ENCODE measurements around the gene LENG8.
"Not testable (repeated sequence)": the region's sequence is repeated elsewhere in the genome, so short reads cannot be mapped to it uniquely, and the experiment has no call there.

LENG8 gene

DNA sequence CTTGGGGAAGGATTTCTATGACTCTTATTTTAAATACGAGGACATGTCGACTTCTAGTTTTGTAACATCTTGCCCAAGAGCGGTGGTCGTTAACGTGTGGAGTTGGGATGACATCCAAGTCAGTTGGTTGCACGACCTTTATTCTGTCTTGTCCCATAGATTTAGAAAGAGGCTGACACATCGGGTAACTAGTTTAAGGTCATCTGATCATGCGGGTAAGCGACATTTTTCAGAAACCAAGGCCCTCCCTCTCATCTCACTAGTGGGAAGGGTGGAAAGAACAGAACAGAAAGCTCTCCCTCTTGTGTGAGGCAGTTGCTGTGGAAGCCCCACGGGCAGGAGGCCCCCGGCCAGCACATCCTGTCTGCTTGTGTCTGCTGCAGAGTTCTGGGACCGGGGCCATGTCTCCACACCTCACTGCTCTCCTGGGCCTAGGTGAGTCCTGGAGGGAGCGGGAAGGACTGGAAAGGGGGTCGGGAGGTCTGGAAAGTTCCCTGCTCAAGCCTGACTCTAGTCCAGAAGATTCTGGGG is 53.6 kb downstream of the LENG8 start, which contains the start of gene LAIR2:
LAIR2 (plus strand) TSS at position 314 of the 531 bp plus-strand sequence; CDS start at position 402, 88 bp downstream.
- H3K27me3 ChIP-seq (ENCODE audit: low read depth): no peaks in the 10 kb centered on the region; the same call in 1 of the 2 replicates
- no peak within 1 kb of the TSS for H3K4me3 ChIP-seq
- no peaks in the 10 kb centered on the region for H3K4me1 ChIP-seq
- H3K36me3 ChIP-seq (replicated peaks): no peaks in the 10 kb centered on the region
- in situ Hi-C loops (cut with MboI; ENCODE audit: low sequenced_read_pairs): no loop called here
- no peak for DNase-seq (ENCODE audit: low spot score in 2 of 2)
- H3K9me3 ChIP-seq: no peaks in the 10 kb centered on the region

DNA sequence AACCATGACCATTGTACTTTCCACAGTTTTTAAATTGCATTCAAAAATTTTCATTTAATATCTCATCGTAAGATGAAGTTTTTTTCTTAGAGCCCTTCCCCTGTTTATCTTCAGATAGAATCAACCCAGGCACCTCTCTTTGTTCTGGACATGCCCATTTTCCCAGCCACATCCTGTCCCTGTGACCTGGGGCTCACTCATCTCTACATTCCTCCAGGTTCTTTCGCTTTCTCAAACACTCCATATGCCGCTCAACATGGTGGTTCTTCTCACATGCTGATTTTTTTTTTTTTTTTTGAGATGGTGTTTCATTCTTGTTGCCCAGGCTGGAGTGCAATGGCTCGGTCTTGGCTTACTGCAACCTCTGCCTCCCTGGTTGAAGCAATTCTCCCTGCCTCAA is 56.5 kb downstream of the LENG8 start:
- DNase-seq (ENCODE audit: low spot score in 2 of 2); H3K27me3 ChIP-seq (ENCODE audit: low read depth); H3K4me3 ChIP-seq; in situ Hi-C loops (cut with MboI; ENCODE audit: low sequenced_read_pairs); H3K9me3 ChIP-seq; H3K36me3 ChIP-seq (replicated peaks); H3K4me1 ChIP-seq: not testable (repeated sequence)

DNA sequence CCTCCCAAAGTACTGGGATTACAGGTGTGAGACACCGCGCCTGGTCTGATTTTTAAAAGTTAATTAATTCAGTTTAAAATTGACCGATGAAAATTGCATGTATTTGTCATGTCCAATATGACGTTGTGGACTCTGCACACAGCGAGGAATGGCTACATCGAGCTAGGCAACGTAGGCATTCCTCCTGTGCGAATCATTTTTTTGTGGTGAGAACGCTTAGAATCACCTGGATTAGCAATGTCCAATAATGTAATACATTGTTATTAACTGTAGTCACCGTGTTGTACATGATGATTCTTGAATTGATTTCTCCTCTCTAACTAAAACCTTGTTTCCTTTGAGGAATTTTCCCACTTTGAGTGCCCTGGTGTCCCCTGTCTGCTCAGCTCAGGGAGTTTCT is 57.1 kb downstream of the LENG8 start:
- no peaks in the 10 kb centered on the region; the same call in 1 of the 2 replicates for H3K27me3 ChIP-seq (ENCODE audit: low read depth)
- no peak overlapping the region for H3K4me3 ChIP-seq
- H3K9me3 ChIP-seq: no peaks in the 10 kb centered on the region
- no peaks in the 10 kb centered on the region for H3K4me1 ChIP-seq
- DNase-seq (ENCODE audit: low spot score in 2 of 2): no peak
- in situ Hi-C loops (cut with MboI; ENCODE audit: low sequenced_read_pairs): no loop called here
- no peaks in the 10 kb centered on the region for H3K36me3 ChIP-seq (replicated peaks)

DNA sequence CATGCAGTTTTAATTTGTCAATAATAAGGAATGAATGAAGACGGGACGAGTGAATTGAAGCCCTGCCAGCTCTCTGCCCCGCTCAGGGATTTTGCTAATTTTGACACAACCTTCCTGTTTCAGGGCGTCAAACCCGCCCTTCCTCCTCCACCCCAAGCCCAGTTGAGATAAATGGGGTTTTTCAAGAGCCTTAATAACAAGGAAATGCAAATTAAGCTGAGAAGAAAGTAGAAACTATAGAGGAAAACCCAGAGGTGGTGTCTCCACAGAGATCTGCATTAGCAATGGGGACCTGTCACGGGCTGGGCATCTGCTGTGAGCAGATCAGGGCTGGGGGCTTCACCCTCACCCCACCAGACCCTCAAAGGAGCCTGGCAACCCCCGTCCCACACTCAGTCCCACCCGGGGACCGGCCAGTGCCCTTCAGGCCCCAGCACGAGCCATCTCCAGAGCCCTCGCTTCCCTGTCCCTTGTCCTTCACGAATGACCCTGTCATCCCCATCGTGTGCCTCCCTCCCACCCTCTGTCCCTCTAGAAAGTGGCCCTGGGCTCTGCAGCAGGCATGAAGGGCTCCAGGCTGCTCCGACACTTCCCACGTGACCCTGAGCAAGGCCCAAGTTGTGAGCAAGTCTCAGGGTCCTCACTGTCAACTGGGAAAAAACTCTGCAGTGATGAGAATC is 58.2 kb downstream of the LENG8 start:
- H3K9me3 ChIP-seq; H3K36me3 ChIP-seq (replicated peaks); in situ Hi-C loops (cut with MboI; ENCODE audit: low sequenced_read_pairs); H3K4me3 ChIP-seq; H3K4me1 ChIP-seq; DNase-seq (ENCODE audit: low spot score in 2 of 2); H3K27me3 ChIP-seq (ENCODE audit: low read depth): not testable (repeated sequence)

GRCh38 chr19:54507824-54508223 is 58.8 kb downstream of the LENG8 start:
- no peaks in the 10 kb centered on the region for H3K36me3 ChIP-seq (replicated peaks)
- in situ Hi-C loops (cut with MboI; ENCODE audit: low sequenced_read_pairs): no loop called here
- no peaks in the 10 kb centered on the region; the same call in 1 of the 2 replicates for H3K27me3 ChIP-seq (ENCODE audit: low read depth)
- no peaks in the 10 kb centered on the region for H3K9me3 ChIP-seq
- no peak for DNase-seq (ENCODE audit: low spot score in 2 of 2)
- no peaks in the 10 kb centered on the region for H3K4me1 ChIP-seq
- no peak overlapping the region for H3K4me3 ChIP-seq

GRCh38 chr19:54508487-54508886 is 59.5 kb downstream of the LENG8 start:
- DNase-seq (ENCODE audit: low spot score in 2 of 2); H3K27me3 ChIP-seq (ENCODE audit: low read depth); H3K4me1 ChIP-seq; H3K4me3 ChIP-seq; in situ Hi-C loops (cut with MboI; ENCODE audit: low sequenced_read_pairs); H3K36me3 ChIP-seq (replicated peaks); H3K9me3 ChIP-seq: not testable (repeated sequence)

GRCh38 chr19:54509200-54509940 is 60.4 kb downstream of the LENG8 start:
- DNase-seq (ENCODE audit: low spot score in 2 of 2); in situ Hi-C loops (cut with MboI; ENCODE audit: low sequenced_read_pairs); H3K27me3 ChIP-seq (ENCODE audit: low read depth); H3K9me3 ChIP-seq; H3K4me1 ChIP-seq; H3K36me3 ChIP-seq (replicated peaks); H3K4me3 ChIP-seq: not testable (repeated sequence)

Data from HAP-1 (cell line).